A549 (cell line): ENCODE data around the gene MAPKAP1. TPM values are rescaled to one million over a fixed set of nuclear protein-coding genes. Genes with fewer than 3 reads are reported as not detected.

Experiments
- ATAC-seq, 2 experiments: fragments of 200-7000 bp in 1 of 2; fragments of >200 bp in 1 of 2; cut with Nextera tagmentation in 1 of 2; cut with Tn5 transposase in 1 of 2; 3 replicates each; pipeline versions ENCODE4 v1.8.0 to v1.9.1; 2018 to 2020; ENCODE audit warnings: mild to moderate bottlenecking in 1 of 2, moderate library complexity in 1 of 2
- CTCF ChIA-PET: fragments of 300-600 bp; sonication (Branson Sonifier 250); formaldehyde crosslinking; extraction: SDS; loops from one replicate; lab custom pipeline; 2021; ENCODE audit warnings: antibody characterized with exemption, inconsistent platforms; lab: Yijun Ruan, JAX
- POLR2A ChIA-PET: fragments of 350-600 bp; formaldehyde crosslinking; extraction: SDS; loops from one replicate; lab custom pipeline; 2021; ENCODE audit warnings: antibody characterized with exemption, inconsistent platforms; lab: Yijun Ruan, JAX
- DNase-seq, 2 experiments: peaks; one replicate each; pipeline versions ENCODE4 v3.0.0 to v3.0.0-alpha.2; 2011 to 2016; ENCODE audit warnings: low read depth in 1 of 2, low spot score in 1 of 2
- FAIRE-seq: peaks from 2 replicates; lab custom pipeline; 2011; peaks lifted over from hg19 to GRCh38; lab: Jason Lieb, UNC
- H3K27ac ChIP-seq, 2 experiments: fragments of >200 bp; sonication (Bioruptor Twin); formaldehyde crosslinking; 3 replicates each; pipeline ENCODE4 v1.5.1; 2016 to 2017
- H3K4me1 ChIP-seq: fragments of >200 bp; sonication (Bioruptor Twin); formaldehyde crosslinking; 3 replicates; pipeline ENCODE4 v1.6.1; 2016
- H3K4me2 ChIP-seq: fragments of >200 bp; sonication (Bioruptor Twin); formaldehyde crosslinking; 3 replicates; pipeline ENCODE4 v1.6.1; 2016
- H3K4me3 ChIP-seq: fragments of >200 bp; sonication (Bioruptor Twin); formaldehyde crosslinking; 3 replicates; pipeline ENCODE4 v1.5.1; 2016
- H3K9me3 ChIP-seq: fragments of >200 bp; sonication (Bioruptor Twin); formaldehyde crosslinking; 3 replicates; pipeline ENCODE4 v1.6.1; 2016
- BHLHE40 ChIP-seq: IDR thresholded peaks from 2 replicates; pipeline ENCODE4 v1.6.1; 2012; ENCODE audit warnings: low read depth, low read length, inconsistent platforms
- CBX8 ChIP-seq: fragments of 200-600 bp; sonication (generic); IDR thresholded peaks from 2 replicates; pipeline ENCODE4 v1.6.1; 2016
- CHD2 ChIP-seq: fragments of 150-350 bp; IDR thresholded peaks from 2 replicates; pipeline ENCODE4 v1.6.1; 2014; ENCODE audit warnings: low read length; ENCODE audit not compliant: partially characterized antibody
- EHMT2 ChIP-seq: fragments of 200-600 bp; sonication (generic); IDR thresholded peaks from 2 replicates; pipeline ENCODE4 v1.6.1; 2016; ENCODE audit warnings: antibody characterized with exemption, low read depth, mild to moderate bottlenecking, moderate library complexity
- ESRRA ChIP-seq: fragments of 150-350 bp; IDR thresholded peaks from 2 replicates; pipeline ENCODE4 v1.6.1; 2014; ENCODE audit warnings: mild to moderate bottlenecking, low read length, borderline replicate concordance
- FOSL2 ChIP-seq, 2 experiments: fragments of 450-650 bp in 1 of 2; fragments of >200 bp in 1 of 2; sonication (Bioruptor Twin) in 1 of 2; formaldehyde crosslinking; IDR thresholded peaks; 2 replicates each; pipeline versions ENCODE4 v1.5.0 to v1.6.1; 2016 to 2020; ENCODE audit warnings: mild to moderate bottlenecking in 1 of 2, moderate library complexity in 1 of 2
- HOXA7 ChIP-seq: fragments of 250-450 bp; sonication (Bioruptor Pico); IDR thresholded peaks from 2 replicates; pipeline ENCODE4 v1.5.0; 2020; ENCODE audit warnings: mild to moderate bottlenecking, moderate library complexity
- KDM1A ChIP-seq: fragments of 200-600 bp; sonication (generic); IDR thresholded peaks from 2 replicates; pipeline ENCODE4 v1.6.1; 2016; ENCODE audit warnings: low read depth, mild to moderate bottlenecking
- MAFK ChIP-seq: fragments of 450-650 bp; IDR thresholded peaks from 2 replicates; pipeline ENCODE4 v1.6.1; 2014; ENCODE audit not compliant: partially characterized antibody
- MAZ ChIP-seq: fragments of 150-350 bp; IDR thresholded peaks from 2 replicates; pipeline ENCODE4 v1.6.1; 2014; ENCODE audit warnings: antibody characterized with exemption, low read depth, low read length, borderline replicate concordance
- MYC ChIP-seq: IDR thresholded peaks from 2 replicates; pipeline ENCODE4 v1.6.1; 2012; ENCODE audit warnings: mild to moderate bottlenecking, inconsistent platforms, low read length, improper control_type of control experiment, borderline replicate concordance
- NR3C1 ChIP-seq: fragments of >200 bp; sonication (Bioruptor Twin); formaldehyde crosslinking; IDR thresholded peaks from 3 replicates; pipeline ENCODE4 v1.6.1; 2017
- RAD21 ChIP-seq, 2 experiments: fragments of >200 bp in 1 of 2; sonication (Bioruptor Twin) in 1 of 2; formaldehyde crosslinking in 1 of 2; IDR thresholded peaks in 1 of 2; conservative IDR thresholded peaks in 1 of 2; 2 replicates in 1 of 2; 3 replicates in 1 of 2; pipeline ENCODE4 v1.6.1; 2012 to 2018; ENCODE audit warnings: inconsistent platforms in 1 of 2
- RFX5 ChIP-seq: fragments of 450-650 bp; IDR thresholded peaks from 2 replicates; pipeline ENCODE4 v1.7.1; 2014; ENCODE audit warnings: antibody characterized with exemption, mild to moderate bottlenecking, moderate library complexity
- ZC3H11A ChIP-seq: fragments of 450-650 bp; IDR thresholded peaks from 2 replicates; pipeline ENCODE4 v1.6.1; 2014; ENCODE audit warnings: antibody characterized with exemption, mild to moderate bottlenecking
- ZFP36 ChIP-seq: fragments of 450-650 bp; IDR thresholded peaks from 2 replicates; pipeline ENCODE4 v1.6.1; 2014; ENCODE audit warnings: borderline replicate concordance; ENCODE audit not compliant: partially characterized antibody
- ZSCAN20 ChIP-seq: fragments of 250-450 bp; sonication (Bioruptor Pico); IDR thresholded peaks from 2 replicates; pipeline ENCODE4 v1.8.0; 2022; ENCODE audit warnings: mild to moderate bottlenecking, moderate library complexity
- WGBS: methylation state at CpG from one replicate; pipeline ENCODE4 v1.1.6; 2017; ENCODE audit errors: missing lambda C conversion rate; 5-methylcytosine and 5-hydroxymethylcytosine counted together
- polyA plus RNA-seq, 4 experiments: library from polyadenylated mRNA; depleted of rRNA in 3 of 4; stranded (reverse); fragments of >200 nt; fragmentation: RNase III in 1 of 4; extraction: RNeasy Plus Mini Kit Qiagen cat#74134 plus additional on column Dnase treatment in 1 of 4; gene quantifications; 2 replicates in 3 of 4; 3 replicates in 1 of 4; pipeline ENCODE4 v1.2.3, GENCODE V29; 2011 to 2017
- TF ChIP-seq, protein P1 (sequence below): fragments of >200 bp; sonication (Bioruptor Twin); formaldehyde crosslinking; IDR thresholded peaks from 3 replicates; pipeline ENCODE4 v1.6.1; 2016
- TF ChIP-seq, protein P2 (sequence below): fragments of 200-600 bp; sonication (generic); IDR thresholded peaks from 2 replicates; pipeline ENCODE4 v1.6.1; 2016; ENCODE audit warnings: antibody characterized with exemption, mild to moderate bottlenecking, moderate library complexity
- TF ChIP-seq, protein P3 (sequence below): IDR thresholded peaks from 2 replicates; pipeline ENCODE4 v1.6.1; 2012
- TF ChIP-seq, protein P4 (sequence below): fragments of 250-450 bp; sonication (Bioruptor Pico); IDR thresholded peaks from 2 replicates; pipeline ENCODE4 v1.5.0; 2020; ENCODE audit warnings: low read depth, mild to moderate bottlenecking, moderate library complexity
- TF ChIP-seq, protein P5 (sequence below): fragments of >200 bp; sonication (Bioruptor Twin); formaldehyde crosslinking; IDR thresholded peaks from 2 replicates; pipeline ENCODE4 v1.6.1; 2016
- TF ChIP-seq, protein P6 (sequence below): fragments of 150-350 bp; IDR thresholded peaks from 2 replicates; pipeline ENCODE4 v1.6.1; 2014; ENCODE audit warnings: low read depth, mild to moderate bottlenecking, low read length
- TF ChIP-seq, protein P7 (sequence below): IDR thresholded peaks from 2 replicates; pipeline ENCODE4 v1.6.1; 2012

The MAPKAP1 gene
- polyA plus RNA-seq, 2 of the 4 experiments (the other 2 are of a cell fraction) = 49.9 to 119 TPM

DNA sequence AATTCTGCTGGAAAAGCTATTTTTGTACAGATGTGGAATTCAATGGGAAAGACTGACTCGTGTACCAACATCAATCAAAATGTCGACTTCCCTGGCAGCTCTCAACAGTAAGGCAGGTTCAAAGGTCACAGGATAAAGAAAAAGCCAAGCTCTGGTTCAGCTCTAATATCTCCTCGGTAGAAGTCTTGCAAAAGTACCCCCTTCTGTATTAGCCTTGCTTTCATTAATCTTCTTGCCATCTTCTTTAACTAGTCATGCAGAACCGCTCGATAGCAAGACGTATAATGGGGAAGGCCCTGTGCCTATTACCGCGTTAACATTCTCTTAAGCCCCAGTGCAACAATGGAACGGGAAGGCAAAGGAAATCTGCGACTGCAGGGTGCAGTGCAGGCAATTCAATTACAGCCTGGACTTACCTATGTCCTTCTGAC lies 244.1 kb downstream of the MAPKAP1 start:
- DNase-seq = no peak
- POLR2A ChIA-PET = no interaction called here
- WGBS = 79% methylated on average over 10 of the region's 10 CpGs

DNA sequence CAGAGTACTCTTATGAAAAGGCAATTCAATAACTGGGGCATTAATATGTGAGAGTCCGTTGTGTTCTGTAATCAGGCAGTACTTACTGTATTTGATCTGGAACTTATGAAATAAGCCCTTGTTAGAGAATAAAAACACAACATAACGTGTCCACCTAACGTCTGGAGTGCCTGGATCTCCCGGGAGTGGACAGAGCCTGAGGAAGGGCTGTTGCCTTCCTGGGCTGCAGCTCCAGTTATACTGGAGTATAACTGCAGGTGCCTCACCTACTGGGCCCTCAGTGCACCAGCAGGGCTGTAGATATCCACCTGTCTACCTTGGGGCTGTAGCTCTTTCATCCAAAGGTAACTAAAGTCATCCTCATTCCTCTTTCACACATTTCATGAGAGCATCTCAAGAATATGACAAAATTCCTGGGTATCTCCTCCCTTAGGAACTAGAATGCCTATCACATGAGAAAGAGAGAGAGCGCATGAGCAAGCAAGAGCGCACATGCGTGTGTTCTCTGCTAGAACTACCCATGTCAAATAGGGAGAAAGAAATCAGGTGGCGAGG lies 245.3 kb downstream of the MAPKAP1 start:
- DNase-seq = no peak
- CTCF ChIA-PET = interaction anchor here (0.8 to 1.9 kb wide), 3 partner anchors 10 to 937 kb away, joined by 3 to 6 read pairs (median 5); no protein-coding TSS in a partner anchor
- no peak for FAIRE-seq
- WGBS = 79% methylated on average over 8 of the region's 8 CpGs
- ATAC-seq = no peak; a peak in 1 of 6 replicates
- no peak overlapping the region for H3K27ac ChIP-seq
- peaks cover 5% of the 10 kb centered on the region; the same call in 2 of the 3 replicates for H3K4me1 ChIP-seq
- POLR2A ChIA-PET = no interaction called here
- peaks cover 12% of the 10 kb centered on the region for H3K9me3 ChIP-seq
- H3K4me2 ChIP-seq = no peak overlapping the region
- TF ChIP-seq, protein P1, sequence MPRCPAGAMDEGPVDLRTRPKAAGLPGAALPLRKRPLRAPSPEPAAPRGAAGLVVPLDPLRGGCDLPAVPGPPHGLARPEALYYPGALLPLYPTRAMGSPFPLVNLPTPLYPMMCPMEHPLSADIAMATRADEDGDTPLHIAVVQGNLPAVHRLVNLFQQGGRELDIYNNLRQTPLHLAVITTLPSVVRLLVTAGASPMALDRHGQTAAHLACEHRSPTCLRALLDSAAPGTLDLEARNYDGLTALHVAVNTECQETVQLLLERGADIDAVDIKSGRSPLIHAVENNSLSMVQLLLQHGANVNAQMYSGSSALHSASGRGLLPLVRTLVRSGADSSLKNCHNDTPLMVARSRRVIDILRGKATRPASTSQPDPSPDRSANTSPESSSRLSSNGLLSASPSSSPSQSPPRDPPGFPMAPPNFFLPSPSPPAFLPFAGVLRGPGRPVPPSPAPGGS = no peak
- TF ChIP-seq HOXA7 (CRISPR knock-in tag) = no peak
- TF ChIP-seq MAFK = no peak
- TF ChIP-seq CHD2 = no peak
- TF ChIP-seq, protein P2, sequence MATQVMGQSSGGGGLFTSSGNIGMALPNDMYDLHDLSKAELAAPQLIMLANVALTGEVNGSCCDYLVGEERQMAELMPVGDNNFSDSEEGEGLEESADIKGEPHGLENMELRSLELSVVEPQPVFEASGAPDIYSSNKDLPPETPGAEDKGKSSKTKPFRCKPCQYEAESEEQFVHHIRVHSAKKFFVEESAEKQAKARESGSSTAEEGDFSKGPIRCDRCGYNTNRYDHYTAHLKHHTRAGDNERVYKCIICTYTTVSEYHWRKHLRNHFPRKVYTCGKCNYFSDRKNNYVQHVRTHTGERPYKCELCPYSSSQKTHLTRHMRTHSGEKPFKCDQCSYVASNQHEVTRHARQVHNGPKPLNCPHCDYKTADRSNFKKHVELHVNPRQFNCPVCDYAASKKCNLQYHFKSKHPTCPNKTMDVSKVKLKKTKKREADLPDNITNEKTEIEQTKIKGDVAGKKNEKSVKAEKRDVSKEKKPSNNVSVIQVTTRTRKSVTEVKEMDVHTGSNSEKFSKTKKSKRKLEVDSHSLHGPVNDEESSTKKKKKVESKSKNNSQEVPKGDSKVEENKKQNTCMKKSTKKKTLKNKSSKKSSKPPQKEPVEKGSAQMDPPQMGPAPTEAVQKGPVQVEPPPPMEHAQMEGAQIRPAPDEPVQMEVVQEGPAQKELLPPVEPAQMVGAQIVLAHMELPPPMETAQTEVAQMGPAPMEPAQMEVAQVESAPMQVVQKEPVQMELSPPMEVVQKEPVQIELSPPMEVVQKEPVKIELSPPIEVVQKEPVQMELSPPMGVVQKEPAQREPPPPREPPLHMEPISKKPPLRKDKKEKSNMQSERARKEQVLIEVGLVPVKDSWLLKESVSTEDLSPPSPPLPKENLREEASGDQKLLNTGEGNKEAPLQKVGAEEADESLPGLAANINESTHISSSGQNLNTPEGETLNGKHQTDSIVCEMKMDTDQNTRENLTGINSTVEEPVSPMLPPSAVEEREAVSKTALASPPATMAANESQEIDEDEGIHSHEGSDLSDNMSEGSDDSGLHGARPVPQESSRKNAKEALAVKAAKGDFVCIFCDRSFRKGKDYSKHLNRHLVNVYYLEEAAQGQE = no peak
- TF ChIP-seq, protein P3, sequence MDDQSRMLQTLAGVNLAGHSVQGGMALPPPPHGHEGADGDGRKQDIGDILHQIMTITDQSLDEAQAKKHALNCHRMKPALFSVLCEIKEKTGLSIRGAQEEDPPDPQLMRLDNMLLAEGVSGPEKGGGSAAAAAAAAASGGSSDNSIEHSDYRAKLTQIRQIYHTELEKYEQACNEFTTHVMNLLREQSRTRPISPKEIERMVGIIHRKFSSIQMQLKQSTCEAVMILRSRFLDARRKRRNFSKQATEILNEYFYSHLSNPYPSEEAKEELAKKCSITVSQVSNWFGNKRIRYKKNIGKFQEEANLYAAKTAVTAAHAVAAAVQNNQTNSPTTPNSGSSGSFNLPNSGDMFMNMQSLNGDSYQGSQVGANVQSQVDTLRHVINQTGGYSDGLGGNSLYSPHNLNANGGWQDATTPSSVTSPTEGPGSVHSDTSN = no peak
- TF ChIP-seq, protein P4, sequence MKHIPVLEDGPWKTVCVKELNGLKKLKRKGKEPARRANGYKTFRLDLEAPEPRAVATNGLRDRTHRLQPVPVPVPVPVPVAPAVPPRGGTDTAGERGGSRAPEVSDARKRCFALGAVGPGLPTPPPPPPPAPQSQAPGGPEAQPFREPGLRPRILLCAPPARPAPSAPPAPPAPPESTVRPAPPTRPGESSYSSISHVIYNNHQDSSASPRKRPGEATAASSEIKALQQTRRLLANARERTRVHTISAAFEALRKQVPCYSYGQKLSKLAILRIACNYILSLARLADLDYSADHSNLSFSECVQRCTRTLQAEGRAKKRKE (CRISPR knock-in tag) = no peak
- TF ChIP-seq, protein P5, sequence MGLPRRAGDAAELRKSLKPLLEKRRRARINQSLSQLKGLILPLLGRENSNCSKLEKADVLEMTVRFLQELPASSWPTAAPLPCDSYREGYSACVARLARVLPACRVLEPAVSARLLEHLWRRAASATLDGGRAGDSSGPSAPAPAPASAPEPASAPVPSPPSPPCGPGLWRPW = no peak
- TF ChIP-seq, protein P6, sequence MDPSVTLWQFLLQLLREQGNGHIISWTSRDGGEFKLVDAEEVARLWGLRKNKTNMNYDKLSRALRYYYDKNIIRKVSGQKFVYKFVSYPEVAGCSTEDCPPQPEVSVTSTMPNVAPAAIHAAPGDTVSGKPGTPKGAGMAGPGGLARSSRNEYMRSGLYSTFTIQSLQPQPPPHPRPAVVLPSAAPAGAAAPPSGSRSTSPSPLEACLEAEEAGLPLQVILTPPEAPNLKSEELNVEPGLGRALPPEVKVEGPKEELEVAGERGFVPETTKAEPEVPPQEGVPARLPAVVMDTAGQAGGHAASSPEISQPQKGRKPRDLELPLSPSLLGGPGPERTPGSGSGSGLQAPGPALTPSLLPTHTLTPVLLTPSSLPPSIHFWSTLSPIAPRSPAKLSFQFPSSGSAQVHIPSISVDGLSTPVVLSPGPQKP = no peak
- TF ChIP-seq, all 56 proteins: peak for 0
- H3K4me3 ChIP-seq = no peak overlapping the region

More for the DNA sequence above, 244.1 kb downstream of the MAPKAP1 start:
- TF ChIP-seq, protein P1 = no peak
- TF ChIP-seq ZFP36 (no peak), HOXA7 (CRISPR knock-in tag) (no peak), NR3C1 (no peak), ESRRA (no peak), KDM1A (no peak), ZSCAN20 (CRISPR knock-in tag) (no peak), RFX5 (no peak), EHMT2 (no peak), FOSL2 (IDR thresholded peaks at IDR 0.05) (no peak), FOSL2 (CRISPR knock-in tag; IDR thresholded peaks at IDR 0.05) (no peak), MAZ (no peak), CHD2 (no peak), BHLHE40 (no peak), MYC (no peak), ZC3H11A (no peak), CBX8 (no peak), RAD21 (conservative IDR thresholded peaks at IDR 0.05 in 1 of 2, IDR thresholded peaks at IDR 0.05 in 1 of 2) (no peak)
- TF ChIP-seq, protein P5 = no peak
- TF ChIP-seq, protein P3 = no peak
- TF ChIP-seq, protein P7, sequence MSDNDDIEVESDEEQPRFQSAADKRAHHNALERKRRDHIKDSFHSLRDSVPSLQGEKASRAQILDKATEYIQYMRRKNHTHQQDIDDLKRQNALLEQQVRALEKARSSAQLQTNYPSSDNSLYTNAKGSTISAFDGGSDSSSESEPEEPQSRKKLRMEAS = no peak
- Histone ChIP-seq H3K9me3 (peaks cover 2% of the 10 kb centered on the region; the same call in 2 of the 3 replicates), H3K4me3 (no peak overlapping the region), H3K4me2 (no peak overlapping the region), H3K4me1 (peaks cover 5% of the 10 kb centered on the region; the same call in 2 of the 3 replicates), H3K27ac (no peak overlapping the region)
- FAIRE-seq (no peak), ATAC-seq (no peak)
- CTCF ChIA-PET = interaction anchor here (1.0 to 1.9 kb wide), 5 partner anchors 10 to 59 kb away, joined by 3 to 6 read pairs (median 5); no protein-coding TSS in a partner anchor
